Astrocyte (in vitro differentiated cells and primary cell): ENCODE measurements around the gene DCC.

Source experiments
- CTCF ChIP-seq: IDR thresholded peaks from 2 replicates; pipeline ENCODE4 v1.5.1; 2011; ENCODE audit warnings: low read depth, mild to moderate bottlenecking, inconsistent platforms, low read length, moderate library complexity; ENCODE audit not compliant: insufficient read depth
- EZH2 ChIP-seq: IDR thresholded peaks from 2 replicates; pipeline ENCODE4 v1.6.1; 2012; ENCODE audit warnings: mild to moderate bottlenecking, low read length, inconsistent platforms; ENCODE audit not compliant: insufficient read depth

DNA sequence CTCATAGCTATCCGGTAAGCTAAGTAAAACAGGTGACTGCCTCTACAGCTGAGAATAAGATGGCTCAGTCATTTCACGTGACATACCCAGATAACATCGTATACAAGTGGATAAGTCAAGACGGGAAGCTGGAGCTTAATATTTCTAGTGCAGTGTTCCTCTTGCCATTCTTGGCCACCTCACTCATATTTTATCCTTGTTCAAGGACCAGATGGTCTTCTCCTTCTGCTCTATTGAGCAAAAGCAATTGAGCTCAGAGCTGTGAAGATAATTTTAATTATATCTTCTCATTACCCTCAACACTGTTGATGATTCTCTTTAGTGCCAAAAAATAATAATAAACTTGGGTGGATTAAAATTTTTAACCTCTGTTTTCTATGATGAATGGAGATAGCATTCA lies 201.1 kb downstream of the DCC start:
- TF ChIP-seq CTCF (no peak), EZH2 (no peak)
